WTC11 (cell line): ENCODE data around the gene EXOC1L.

Source experiments
- ESRRA ChIP-seq: sonication (generic); formaldehyde crosslinking; IDR thresholded peaks from 2 replicates; pipeline ENCODE4 v1.8.1; 2022; ENCODE audit warnings: mild to moderate bottlenecking, missing genetic modification reagents, borderline replicate concordance
- GABPB1 ChIP-seq: sonication (generic); formaldehyde crosslinking; IDR thresholded peaks from 2 replicates; pipeline ENCODE4 v1.8.1; 2023; ENCODE audit warnings: mild to moderate bottlenecking, missing genetic modification reagents
- OVOL2 ChIP-seq: fragments of 250-450 bp; sonication (Bioruptor Pico); IDR thresholded peaks from 2 replicates; pipeline ENCODE4 v1.9.0; 2021; ENCODE audit warnings: mild to moderate bottlenecking, borderline replicate concordance

DNA sequence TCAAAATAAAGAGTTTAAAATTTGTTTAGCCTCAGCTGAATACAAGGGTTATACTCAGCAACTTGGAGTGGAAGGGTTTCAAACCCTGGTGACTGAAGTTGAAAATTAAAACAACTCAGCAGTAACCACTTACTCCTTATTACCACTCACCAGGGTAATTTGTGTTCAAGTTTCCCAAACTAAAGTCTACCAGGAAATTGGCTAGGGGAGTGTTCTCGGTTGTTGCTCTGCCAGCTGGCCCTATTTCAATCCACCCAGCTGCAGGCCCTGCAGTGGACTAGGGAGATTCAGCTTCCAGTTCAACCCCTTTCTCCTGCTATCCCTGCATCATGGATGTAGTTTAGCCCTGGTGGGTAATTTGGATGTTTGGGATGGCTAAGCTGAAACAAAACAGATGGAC, 37.8 kb upstream of the EXOC1L start:
- TF ChIP-seq ESRRA (no peak), GABPB1 (CRISPR knock-in tag) (no peak), OVOL2 (no peak)
